Ramos (cell line): ENCODE measurements around the gene CCDC188.

ENCODE experiments used
- in situ Hi-C: fragments of 300-500 bp; cut with MboI; formaldehyde crosslinking; loops from one replicate; pipeline ENCODE4 v1.14.3; 2022; ENCODE audit warnings: low sequenced_read_pairs; ENCODE audit not compliant: unreplicated experiment

CCDC188 gene

DNA sequence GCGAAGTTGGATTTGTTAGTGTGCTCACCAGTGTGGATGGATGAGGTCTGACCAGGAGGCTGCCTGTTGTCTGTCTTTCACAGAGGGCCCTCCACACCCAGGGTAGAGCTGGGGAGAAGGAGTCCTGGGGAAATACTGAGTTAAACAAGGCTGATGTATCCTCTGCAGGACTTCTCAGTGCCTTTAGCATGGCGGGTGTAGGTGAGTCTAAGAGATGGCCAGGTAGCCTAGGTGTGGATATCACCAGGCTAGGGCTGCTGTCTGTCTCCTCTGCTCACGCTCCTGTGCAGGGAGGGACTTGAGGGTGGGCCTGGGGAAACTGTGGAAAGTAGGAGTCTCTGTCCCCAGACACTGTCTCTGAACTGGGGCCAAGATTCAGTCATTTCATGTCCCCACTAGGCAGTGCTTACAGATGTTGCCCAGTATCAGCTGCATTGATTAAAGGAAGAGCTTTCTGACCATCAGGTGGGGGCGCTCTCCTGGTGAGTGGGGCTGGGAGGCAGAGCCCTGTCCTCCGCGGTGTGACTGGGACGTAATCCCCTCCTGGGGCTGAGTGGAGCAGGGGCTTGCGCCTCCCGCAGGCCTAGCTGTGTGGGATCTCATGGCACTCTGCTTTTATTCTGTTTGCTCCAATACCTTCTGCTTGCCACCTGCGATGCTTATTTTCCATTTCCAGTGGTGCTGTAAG lies 35.5 kb upstream of the CCDC188 start:
- in situ Hi-C loops: loop anchor here (5.0 kb wide), 1 partner anchor 51 kb away; no protein-coding TSS in a partner anchor

DNA sequence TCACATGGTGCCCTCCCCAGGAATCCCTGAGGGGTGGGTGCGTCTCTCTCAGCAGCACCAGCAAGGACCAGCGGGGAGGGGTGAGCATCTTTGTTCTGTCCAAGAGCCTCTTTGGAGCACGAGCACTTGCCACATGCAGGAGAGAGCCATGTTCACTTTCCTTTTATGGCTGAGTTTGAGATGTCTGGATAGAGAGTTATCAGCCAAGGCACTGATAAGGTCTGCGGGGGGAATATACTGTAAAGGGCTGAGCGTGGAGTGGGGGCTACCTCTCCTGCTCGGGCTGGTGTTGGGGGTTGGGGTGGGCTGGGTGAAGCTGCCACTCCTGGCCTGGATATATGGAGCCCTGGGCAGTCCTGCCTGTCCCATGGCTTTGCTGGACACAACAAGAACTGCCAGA lies 34.9 kb upstream of the CCDC188 start:
- in situ Hi-C loops: loop anchor here (5.0 kb wide), 1 partner anchor 52 kb away; no protein-coding TSS in a partner anchor

DNA sequence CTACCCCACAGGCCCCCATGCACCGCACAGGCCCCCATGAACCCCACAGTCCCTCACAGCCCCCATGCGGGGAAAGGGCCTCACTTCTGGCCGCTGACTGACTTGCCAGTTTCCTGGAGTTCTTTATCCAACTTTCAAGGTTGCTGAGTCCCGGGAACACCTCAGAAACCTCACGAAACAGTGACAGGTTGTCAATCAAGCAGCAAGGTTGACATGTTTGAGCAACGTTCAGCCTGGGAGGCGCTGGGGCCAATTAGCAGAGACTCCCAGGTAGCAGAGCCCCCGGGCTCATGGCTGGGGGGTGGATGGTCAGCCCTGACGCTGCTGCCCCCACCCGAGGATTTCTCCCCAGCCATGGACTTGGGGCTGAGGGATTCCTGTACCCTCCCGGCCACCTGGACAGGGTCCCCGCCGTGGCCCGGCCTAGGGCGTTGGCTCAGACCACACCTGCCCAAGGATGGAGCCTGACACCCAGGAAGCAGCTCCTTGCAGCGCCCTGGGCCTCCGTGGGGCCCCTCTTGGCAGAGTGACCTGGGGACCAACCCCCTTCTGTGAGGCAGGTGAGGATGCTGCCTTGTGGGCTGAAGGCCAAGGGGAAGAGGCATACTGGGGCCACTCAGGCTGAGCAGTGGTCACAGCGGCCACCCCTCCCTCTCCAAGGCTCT lies 33.8 kb upstream of the CCDC188 start:
- in situ Hi-C loops: loop anchor here (5.0 kb wide), 1 partner anchor 53 kb away; no protein-coding TSS in a partner anchor

DNA sequence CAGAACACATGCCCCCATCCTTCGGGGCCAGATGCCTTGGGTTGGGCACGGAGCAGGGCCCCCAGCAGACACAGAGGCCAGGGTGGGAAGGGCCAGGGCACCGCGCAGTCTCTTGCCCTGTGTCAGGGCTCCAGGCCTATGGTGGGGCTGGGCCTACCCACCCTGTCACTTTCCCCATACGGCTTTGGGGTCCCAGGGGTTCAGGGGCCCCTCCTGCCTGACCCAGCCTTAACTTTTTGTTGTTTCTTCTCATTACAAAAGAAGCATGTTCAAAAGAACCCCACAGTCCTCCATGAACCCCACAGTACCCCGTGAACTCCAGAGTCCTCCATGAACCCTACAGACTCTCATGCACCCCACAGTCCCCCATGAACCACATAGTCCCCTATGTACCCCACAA lies 33.0 kb upstream of the CCDC188 start:
- in situ Hi-C loops: no loop called here

DNA sequence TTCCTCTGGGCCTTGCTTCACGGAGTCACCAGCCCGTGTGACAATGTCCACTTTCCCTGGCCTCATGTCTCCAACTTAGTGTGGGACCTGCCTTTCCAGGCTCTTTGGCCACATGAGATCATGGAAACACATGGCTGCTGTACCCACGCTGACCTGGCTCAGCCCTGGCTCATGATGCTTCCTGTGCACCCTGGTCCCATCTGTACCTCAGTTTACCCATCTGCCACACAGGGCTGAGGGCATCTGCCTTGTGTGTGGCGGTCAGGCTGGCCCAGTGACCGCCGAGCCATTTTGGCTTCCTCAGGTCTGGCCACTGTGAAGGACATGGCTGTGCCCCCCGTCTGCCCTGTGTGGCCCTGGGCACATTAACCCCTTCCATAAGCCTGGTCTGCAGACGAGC lies 32.2 kb upstream of the CCDC188 start:
- in situ Hi-C loops: no loop called here

DNA sequence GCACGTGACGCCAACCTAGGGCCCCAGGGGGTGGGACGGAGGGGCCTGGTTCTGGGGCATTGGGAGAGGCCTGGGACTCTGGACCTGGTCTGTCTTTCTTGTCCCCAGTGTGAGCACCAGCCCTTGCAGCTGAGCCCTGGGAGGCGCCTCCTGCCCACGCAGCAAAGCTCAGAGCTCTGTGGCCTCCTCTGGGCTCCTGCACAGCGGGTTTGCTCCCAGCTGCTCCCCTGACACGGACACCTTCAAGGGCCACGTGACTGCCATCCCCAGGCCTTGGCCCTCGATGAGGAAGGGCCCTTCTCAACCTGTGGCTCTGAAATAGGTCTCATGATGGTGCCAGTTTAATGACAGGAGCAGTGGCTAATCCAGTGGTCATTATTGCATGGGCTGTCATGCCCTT lies 31.5 kb upstream of the CCDC188 start:
- in situ Hi-C loops: no loop called here

DNA sequence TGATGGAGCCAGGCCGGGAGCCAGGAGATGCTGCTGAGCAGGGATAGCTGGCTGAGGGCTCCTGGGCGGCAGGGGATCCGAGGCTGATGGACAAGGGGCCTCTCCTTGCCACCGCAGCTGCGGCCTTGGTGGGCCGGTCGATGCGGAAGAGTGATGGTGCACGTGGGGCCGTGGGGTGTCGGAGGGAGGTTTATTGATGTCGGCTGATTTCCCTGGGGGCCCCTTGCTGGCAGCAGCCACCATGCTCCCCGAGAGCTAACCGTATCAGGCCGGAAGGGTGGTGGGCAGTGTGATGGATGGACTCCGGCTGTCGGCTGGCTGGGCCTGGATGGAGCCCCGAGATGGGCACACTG lies 31.0 kb upstream of the CCDC188 start:
- in situ Hi-C loops: no loop called here

DNA sequence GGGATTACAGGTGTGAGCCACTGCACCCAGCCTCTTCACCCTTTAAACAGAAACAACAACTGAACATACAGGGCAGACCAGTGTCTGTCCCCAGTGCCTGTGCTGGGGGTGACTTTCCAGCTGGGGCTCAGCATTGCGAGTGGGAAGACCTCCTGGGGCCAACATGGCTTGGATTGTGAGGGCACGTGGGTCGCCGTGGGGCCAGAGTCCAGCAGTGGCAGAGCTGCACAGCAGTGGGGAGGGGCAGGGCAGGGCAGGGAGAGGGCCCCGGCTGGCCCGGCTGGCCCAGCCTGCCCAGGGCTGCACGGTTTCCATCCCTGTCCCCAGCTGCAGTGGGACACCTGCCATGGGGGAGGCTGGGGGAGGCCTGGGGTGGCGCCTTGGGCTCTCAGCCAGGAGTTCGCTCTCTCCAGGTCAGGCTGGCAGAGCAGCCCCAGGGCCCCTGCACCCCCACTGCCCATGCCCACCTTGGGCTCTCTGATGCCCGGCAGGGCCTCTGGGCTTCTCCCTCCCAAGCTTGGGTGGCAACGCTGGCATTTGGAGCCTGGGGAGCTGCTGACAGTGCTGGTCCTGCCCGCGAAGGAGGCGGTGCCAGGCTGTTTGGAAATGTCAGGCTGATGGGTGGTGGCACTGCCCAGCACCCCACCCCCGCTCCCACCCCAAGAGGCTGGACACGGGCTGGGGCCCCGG lies 30.5 kb upstream of the CCDC188 start:
- in situ Hi-C loops: no loop called here

DNA sequence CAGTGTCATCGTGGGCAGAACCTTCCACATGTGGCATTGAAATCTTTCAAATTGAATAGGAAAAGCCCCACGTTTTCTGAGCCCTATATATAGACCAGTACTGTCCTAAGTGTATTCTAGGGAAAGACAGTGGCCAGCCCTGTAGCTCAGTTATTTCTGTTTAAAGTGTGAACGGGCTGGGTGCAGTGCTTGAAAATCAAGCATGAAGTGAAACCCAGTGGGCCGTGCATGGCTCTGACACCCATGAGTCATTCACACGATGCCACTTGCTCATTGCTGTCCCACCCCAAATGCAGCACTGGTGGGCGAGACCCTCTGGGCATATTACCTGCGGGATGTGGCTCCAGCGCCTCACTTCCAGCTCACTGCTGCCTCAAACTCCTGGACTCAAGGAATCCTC lies 29.8 kb upstream of the CCDC188 start:
- in situ Hi-C loops: no loop called here

DNA sequence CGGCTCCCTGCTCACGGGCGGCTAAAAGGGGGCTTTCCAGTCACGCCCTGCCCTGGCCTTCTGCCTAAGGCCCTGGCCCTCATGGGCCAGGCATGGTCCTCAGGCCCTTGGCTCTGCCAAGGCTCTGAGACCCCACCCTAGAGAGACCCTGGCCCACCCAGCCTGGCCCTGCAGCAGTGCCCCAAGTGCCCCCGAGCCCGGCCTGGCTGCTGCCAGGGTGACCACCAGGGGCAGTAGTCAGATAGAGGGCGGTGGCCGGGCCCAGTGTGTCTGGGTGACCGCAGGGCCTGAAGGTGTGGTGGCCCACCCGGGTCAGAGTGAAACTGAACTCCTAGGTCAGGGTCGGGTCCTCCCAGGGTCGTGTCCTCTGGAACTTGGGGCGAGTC lies 29.4 kb upstream of the CCDC188 start:
- in situ Hi-C loops: no loop called here

DNA sequence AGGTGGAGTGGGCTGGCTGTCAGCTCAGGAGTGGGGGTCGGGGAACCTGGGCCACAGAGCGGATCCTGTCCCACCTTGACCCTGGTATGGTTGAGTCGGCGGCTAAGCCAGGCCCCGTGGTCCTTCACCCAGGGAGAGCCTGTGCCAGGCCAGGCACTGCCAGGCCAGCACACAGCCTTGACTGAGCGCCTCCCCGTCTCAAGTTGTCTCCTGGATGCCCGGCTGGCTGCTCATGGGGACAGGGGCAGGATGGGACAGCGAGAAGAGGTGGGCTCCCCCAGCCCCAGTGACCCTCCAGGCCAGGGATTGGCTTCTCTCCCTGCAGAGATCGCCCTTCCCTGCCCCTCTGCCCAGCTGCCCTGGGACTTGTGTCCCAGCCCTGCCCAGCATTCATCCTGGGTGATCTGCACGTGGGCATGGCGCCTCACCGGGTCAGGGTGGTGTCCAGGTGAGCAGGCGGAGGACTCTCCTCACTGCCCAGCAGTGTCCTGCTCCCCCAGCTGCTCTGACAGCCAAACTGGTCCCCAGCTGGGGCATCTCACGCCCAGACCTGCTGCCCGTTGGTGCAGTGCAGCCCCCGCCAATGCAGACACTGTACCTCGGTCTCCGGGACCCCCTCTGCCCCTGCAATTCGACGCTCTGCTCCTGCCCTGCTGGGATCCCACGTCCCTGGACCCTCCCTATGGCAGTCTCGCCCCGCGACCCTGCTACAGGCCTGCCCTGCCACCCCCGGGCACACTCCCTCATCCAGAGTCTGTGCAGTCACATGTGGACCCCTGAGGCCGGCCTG lies 28.8 kb upstream of the CCDC188 start:
- in situ Hi-C loops: no loop called here

DNA sequence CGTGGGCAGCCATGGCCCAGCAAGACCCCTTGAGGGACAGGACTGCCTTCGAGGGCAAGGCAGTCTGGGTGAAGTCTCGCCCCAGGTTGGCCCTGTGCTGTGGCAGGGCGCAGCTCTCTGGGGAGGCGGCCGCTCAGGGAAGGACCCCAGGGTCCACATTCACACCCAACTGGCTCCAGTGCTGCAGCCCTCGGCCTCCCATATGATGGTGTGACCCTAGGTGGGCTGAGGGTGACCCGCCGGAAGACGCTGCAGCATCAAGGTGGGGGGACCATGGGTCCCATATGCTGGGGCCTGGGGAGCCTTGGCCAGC lies 28.0 kb upstream of the CCDC188 start:
- in situ Hi-C loops: no loop called here

DNA sequence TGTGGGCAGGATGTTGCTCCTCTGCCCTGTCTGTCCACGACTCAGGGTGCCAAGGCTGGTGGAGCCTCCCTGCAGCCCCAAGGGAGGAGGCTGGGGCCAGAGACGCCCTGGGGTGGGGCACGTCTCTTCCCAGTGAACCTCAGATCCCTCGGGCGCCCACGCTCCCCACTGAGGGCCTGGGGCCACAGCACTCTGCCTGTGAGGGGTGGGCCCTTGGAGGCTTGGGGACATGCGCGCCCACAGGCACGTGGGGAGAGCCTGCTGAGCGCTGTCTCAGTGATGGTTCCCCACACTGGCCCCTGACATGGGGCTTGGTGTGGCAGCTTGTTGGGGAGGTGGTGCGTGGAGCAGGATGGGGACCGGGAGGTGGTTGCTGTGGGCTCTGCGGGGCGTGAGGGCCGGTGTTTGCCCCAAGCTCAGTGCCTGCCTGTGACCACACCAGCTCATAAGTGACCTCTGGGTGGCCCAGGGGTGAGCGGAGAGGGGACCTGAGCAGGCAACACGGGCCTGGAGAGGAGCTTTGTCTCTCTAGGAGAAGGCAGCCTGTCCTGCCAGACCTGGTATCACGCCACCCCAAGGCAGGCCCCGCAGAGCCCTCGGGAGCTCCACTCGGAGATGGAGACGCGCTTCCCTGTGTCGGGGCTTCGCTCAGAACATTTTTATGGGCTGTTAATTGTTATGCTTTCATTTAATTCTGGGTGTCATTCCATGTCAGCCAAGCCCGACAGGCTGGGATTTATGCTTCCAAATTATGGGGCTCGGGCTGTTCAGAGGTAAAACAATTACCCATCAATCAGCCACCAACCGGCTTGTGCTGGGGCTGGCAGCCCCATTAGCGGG lies 27.4 kb upstream of the CCDC188 start:
- in situ Hi-C loops: no loop called here

DNA sequence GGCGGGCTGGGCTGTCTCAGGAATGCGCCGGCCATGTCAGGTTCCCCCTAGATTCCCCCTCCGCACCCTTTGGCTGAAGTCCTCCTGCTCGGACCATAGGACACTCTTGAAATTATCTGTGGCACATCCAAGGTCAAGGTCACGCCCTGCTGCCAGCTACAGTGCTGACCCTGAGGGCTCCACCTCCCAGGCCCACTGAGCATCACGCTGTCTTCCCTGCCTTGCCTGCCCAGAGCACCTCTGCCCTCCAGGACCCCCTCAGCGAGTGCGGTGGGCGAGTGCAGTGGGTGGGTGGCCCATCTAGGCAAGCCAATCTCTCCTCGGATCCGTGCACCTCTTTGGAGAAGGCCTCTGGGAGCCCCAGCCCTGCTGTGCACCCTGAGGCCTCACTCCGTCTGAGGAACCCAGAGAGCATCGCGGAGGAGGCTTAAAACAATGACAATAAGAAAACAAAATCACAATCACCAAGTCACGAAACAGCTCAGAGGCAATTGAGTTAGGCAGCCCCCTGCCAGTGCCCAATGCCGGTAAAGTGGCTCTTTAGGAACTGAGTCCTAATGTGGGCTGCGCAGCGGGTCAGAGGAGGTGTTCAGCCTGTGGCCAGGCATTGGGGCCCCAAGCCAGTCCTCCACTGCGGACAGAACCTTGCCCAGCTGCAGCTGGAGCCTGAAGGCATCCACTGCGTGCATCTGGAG lies 26.5 kb upstream of the CCDC188 start:
- in situ Hi-C loops: no loop called here

DNA sequence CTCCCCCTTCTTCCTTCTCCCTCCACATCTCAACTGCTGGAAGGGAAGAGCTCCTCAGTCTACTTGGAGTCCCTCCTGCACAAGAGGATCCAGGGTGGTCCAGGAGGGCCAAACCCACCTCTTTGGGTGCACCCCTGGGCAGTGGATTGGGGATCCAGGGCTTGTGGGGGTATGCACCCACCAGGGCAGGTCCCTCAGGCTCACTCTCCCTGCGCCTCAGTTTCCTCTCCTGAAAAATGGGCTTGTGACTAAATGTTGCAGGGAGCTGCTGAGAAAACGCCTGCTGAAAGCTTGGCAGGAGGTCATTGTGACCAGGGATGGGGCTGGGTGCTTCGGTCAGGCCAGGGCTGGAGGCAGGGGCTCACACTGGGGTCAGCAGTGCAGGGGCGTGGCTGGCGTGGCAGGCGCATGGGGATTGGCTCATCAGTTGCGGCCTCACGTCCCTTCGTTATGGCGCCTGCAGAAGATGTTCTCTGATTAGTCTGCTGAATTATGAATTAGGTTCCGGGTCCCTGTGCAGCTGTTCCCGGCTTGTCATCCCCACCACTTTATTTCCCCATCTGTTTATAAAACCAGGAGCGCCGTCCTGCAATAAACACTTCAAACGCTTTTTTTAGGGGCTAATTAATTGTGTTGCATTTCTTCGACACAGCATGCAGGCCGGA lies 25.7 kb upstream of the CCDC188 start:
- in situ Hi-C loops: no loop called here

DNA sequence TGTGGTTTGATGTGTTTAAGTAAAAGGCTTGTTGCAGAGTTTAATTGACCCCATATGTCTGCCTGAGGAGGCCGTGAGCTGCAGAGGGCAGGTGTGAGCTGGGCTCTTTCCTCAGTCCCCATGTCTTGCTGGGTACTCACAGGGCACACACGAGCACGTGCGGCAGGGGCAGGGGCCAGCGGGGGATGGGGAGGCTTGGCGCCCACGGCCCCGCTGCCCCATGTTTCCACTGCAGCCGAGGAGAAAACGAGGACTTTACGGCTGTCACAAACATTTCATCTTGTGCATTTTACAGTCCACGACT lies 24.7 kb upstream of the CCDC188 start:
- in situ Hi-C loops: no loop called here

DNA sequence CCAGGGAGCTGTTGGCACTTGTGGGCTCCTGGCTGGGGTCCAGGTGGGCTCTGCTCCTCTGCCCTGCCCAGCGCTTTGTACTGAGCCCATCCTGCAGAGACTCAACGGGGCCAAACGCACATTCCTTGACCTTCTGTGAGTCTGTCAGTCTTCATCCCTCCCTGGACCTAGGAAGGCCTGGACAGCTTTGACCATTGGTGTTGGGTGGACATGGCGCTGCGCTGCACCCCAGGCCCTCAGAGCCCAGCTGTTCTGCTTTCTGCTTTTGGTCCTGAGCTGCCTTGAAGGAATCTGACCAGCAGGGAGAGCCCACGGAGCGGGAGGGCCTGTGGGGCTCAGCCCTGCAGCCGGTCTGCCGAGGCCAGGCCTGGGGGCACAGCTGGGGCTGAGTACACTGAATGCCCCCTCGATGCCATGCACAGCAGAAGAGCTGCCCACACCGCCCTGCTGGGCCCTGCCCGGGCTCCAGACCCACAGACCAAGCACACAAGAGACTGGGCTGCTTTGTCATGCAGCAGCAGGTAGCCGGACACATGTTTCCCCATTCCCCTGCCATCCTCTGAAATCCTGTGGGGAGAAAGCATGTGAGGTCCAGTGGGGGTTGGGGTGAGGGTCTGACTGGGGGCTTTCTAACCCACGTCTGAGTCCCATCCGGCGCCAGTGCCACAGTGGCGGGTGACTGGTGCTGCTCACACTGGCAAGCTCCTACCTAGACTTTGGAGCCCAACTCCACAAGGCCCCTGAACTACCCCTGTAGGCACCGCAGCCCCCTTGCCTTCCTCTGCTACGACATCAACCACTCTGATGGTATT lies 24.1 kb upstream of the CCDC188 start:
- in situ Hi-C loops: no loop called here

DNA sequence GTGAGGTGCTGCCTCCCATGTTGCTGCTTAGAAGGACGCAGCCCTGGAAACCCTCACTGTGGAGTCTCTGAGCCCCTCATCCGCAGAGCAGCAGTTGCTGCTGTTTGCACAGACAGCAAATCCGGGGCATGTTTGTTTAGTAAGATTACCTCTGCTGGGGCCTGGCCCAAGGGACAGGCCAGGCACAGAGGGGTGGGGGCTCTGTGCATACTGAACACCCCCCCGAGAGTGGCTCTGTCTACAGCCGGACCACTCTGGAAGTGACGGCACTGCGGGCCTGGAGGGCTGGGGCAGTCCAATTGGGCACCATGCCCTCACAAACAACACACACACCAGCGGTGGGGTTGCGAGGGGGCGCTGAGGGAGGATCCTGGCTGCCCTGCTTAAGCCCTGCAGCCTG lies 22.9 kb upstream of the CCDC188 start:
- in situ Hi-C loops: no loop called here
